ENCODE results near the gene PTPRG.

The PTPRG gene

DNA sequence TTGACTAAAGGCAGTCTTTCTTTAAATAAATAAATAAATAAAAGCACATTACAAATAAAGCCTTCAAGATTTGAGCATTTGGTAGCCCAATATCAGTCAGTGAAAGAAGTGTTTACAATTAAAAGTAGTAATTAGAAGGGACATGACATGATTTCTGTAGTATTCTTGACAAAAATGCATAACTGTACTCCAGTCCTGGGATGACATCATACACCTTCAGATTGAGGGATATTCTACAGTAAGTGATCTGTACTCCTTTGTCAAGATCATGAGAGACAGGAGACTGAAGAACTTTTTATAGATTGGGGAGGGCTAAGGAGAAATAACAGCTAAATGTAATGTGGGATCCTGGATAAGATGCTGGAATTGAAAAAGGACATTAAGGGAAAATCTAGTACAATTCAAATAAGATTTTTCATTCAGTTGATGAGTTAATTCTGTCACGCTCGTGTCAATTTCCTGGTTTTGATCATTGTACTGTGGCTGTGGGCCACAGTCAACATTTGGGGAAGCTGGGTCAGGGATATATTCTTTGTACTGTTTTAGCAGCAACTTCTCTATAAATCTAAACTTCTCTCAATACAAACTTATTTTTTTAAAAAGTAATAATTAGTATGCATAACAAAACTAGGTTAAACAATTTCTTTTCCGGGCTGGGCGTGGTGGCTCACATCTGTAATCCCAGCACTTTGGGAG lies 314.8 kb downstream of the PTPRG start:
- no peak for DNase-seq

- no peak for DNase-seq
Observed at GRCh38 chr3:61876797-61877196, 315.4 kb downstream of the PTPRG start.

DNA sequence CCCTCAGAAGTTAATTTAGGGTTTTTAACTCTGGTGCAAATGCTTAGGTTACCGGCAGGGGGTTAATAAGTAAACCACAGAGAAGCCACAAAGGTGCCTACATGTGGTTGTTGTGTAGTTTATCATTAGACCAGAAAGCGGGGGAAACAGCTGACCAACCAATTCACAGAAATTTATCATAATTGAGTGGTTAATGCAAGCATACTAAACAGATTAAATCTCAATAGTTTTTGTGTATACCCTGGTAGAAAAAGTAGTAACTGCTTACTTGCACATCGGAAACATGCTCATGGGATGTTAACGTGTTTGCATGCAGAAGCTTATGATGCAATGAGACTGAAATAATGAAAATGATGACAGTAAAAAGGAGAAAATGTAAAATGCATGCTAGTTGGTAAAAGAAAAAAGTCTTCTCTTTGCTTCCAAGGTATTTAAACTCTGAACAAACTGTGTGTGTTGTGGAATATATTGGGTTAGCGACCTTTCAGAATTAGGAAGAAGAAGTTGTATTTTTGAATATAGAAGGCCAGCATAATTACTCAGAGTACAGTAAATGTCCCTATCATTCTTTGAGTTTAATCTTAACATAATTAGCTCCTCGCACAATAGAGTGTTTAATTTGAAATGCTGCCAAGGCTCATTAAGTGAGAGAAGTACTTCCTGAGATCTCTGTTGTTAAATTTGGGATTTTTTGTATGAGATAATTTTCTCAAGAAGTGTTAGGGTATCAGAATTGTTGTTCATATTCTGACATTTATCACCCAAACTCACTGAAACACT lies 316.2 kb downstream of the PTPRG start:
- DNase-seq = no peak

GRCh38 chr3:61882253-61882652 lies 320.9 kb downstream of the PTPRG start:
- no peak for DNase-seq

GRCh38 chr3:61884794-61885193 lies 323.4 kb downstream of the PTPRG start:
- no peak for DNase-seq

- no peak for DNase-seq
Observed at GRCh38 chr3:61885414-61885813, 324.0 kb downstream of the PTPRG start.

- DNase-seq = no peak
Observed at GRCh38 chr3:61887206-61887605, 325.8 kb downstream of the PTPRG start.

DNA sequence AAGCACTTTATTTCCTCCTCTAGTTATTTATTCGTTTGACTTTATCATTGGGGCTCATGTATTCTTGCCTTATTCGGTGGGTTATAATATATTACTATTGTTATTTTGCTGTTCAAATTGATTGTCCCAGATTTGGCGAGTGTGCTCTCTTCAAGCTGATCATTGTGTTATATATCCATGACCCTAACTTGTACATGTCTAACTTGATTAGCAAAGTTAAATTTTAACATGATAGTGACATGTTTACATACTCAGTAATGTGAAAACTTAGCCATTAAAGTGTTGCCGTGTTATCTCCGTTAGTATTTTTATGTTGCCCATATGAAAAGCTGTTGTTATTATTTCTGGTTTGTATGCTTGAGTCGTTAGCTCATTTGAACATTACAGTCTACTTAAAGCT lies 327.9 kb downstream of the PTPRG start:
- no peak for DNase-seq

GRCh38 chr3:61890167-61890566 lies 328.8 kb downstream of the PTPRG start:
- DNase-seq = no peak

- DNase-seq = no peak
Observed at GRCh38 chr3:61890586-61890985, 329.2 kb downstream of the PTPRG start.

DNA sequence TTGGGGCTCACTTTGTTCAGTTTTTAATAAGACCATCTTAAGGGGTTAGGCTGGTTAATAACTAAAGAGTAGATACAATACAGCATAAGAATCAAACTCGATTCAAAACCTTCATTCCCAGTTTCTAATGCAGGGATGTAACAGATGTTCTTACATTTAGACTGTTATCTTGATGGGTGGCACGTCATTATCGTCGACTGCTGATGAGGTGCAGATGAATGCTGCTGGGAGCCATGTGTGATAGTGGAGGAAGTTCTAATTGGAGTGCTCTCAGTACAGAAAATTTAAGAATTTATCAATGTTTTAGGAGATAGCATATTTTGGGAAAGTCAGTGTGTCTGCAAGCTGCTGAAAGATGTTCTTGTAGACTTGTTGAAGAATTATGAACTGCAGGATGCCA lies 331.5 kb downstream of the PTPRG start:
- DNase-seq = no peak

DNA sequence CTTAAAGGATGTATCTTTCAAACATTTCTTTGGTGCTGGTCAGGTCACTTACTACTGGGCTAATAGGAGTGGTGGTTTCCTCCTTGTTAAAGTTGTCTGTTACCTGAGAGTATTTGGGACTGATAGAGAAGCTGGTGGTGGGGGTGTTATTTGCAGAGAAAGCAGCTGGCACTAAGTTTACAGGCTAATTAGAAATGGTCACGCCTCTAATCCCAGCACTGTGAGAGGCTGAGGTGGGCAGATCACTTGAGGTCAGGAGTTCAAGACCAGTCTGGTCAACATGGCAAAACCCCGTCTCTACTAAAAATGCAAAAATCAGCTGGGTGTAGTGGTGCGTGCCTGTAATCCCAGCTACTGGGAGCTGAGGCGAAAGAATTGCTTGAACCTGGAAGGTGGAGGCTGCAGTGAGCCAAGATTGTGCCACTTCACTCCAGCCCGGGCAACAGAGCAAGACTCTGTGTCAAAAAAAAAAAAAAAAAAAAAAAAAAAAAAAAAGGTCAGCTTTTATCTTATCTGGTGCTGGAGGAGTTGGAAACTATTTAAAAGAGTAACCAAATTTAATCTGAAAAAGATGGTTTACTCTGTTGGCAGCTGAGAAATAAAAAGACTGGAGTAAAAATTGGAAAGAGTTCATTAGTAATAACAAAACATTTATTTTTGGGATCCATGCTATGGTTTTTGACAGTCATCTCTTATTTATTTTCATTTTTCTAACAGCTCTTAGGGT lies 332.6 kb downstream of the PTPRG start:
- DNase-seq = no peak

- DNase-seq = no peak
Observed at GRCh38 chr3:61894988-61895935, 333.9 kb downstream of the PTPRG start.

DNA sequence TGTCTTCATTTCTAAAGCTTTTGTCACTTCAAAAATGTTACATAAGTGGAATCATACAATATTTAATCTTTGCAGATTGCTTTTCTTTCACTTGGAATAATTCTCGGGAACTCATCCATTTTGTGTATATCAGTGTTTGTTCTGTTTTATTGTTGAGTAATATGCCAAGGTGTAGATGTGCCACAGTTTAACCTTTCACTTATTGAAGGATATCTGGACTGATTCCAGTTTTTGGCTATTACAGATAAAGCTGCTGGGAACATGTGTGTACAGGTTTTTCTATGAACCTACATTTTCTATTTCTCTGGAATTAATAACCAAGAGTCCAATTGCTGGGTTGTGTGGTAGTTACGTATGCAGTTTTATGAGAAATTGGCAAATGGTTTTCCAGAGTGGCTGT lies 334.9 kb downstream of the PTPRG start:
- DNase-seq = no peak

- no peak for DNase-seq
Observed at GRCh38 chr3:61897848-61898247, 336.5 kb downstream of the PTPRG start.

- no peak for DNase-seq
Observed at GRCh38 chr3:61899700-61900462, 338.5 kb downstream of the PTPRG start.

GRCh38 chr3:61901496-61901895 lies 340.1 kb downstream of the PTPRG start:
- DNase-seq = no peak

DNA sequence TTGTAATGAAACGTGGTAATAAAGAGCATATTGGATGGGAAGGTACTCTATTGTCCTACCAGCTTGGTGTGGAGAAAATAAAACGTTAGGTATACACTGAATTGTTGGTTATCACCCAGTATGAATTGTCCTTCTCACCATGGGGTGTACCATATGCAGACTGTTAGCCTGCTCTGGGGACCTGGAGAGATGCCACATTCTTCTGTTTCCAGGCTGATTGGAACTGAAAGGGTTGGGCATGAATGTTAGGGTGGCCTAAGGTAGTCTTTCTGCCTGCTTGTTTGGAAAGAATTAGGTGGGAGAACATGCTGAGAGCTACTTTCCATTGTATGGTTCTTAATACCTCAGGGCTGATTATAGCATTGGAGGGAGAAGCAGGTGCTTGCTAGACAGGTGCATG lies 340.6 kb downstream of the PTPRG start:
- DNase-seq = no peak

GRCh38 chr3:61903074-61903473 lies 341.7 kb downstream of the PTPRG start:
- no peak for DNase-seq

DNA sequence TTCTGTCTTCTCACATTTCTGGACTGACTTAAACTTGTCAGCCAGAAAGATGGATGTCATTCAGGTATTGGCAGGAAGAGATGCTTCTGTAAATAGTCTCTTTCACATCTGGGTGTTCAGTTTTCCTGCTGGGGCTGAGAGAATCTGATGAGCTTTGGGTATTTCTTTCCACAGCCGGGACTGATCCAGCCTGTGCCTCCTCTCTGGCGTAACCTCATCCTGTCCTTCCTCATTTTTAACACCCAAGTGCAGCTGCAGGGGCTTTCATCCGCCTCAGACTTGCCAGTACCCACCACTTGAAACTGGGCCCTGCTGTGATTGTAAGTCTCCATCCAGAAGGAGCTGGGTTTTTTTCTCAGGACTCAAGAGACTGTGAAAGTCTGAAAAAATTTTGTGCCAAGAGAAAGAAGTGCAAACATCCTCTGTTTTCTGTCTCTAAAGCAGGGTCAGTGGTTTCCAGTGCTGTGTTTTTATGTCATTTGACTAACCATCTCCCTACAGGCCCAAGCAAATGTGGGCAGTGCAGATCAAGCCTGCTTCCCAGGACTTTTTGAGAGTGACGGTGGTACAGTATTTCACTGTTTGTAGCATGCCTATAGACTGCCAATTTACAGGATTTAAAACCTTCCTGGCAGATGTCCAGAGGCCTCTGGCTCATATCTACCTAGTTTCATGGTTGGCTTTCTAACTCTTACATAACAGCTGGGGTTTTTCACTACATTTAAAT lies 342.7 kb downstream of the PTPRG start:
- DNase-seq = no peak

GRCh38 chr3:61907210-61907795 lies 345.9 kb downstream of the PTPRG start:
- no peak for DNase-seq

Measured in NCI-H187 treated with DMSO at 0.1 percent for 48 hours (cell line).